HG02852 (cell line): ENCODE data around the gene POLA2.

Source experiments
- ATAC-seq: cut with Tn5 transposase; IDR thresholded peaks from one replicate; pipeline ENCODE4 v1.9.1; 2021; ENCODE audit warnings: mild to moderate bottlenecking, moderate library complexity; ENCODE audit not compliant: unreplicated experiment

Gene POLA2

GRCh38 chr11:65305501-65306268 lies 43.9 kb downstream of the POLA2 start:
- ATAC-seq, result no peak

DNA sequence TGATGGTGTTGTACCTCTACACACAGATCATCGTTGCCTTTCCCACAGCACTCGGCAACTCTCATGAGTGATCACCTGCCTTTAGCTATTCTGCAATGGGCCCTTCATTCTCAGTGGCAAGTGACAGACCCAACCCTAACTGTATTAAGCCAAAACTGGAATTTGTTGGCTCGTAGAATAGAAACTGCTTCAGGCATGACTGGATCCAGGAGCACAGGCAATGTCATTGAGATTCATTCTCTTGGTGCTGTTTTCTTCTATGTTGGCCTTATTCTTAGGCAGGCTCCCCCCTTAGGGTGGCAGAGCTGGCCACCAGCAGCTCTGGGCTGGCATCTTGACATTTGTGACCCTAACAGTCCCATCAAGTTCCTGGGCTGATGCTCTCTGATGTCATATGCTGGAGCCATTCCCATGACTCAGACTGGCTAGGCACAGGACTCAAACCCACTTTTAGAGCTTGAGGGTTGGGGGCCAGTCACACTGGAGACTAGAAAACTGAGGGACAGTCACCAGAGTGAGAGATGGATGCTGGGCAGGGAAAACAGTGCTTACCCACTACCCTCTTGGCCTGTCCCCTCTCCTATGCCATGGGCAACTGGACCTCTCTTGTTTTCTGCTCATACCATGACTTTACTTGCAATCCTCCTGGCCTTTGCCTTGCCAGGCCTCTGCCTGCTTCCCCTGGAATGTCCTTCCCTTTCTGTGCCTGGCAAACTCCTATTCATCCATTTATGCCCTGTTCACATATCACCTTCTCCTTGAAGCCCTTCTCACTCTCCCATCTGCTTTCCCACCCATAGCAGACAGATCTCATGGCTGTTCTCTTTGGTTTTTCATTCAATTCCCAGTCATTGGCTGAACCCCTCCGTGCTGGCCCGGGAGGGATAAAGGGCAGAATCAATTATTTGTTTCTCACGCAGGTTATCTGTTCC lies 45.8 kb downstream of the POLA2 start:
- no peak for ATAC-seq

DNA sequence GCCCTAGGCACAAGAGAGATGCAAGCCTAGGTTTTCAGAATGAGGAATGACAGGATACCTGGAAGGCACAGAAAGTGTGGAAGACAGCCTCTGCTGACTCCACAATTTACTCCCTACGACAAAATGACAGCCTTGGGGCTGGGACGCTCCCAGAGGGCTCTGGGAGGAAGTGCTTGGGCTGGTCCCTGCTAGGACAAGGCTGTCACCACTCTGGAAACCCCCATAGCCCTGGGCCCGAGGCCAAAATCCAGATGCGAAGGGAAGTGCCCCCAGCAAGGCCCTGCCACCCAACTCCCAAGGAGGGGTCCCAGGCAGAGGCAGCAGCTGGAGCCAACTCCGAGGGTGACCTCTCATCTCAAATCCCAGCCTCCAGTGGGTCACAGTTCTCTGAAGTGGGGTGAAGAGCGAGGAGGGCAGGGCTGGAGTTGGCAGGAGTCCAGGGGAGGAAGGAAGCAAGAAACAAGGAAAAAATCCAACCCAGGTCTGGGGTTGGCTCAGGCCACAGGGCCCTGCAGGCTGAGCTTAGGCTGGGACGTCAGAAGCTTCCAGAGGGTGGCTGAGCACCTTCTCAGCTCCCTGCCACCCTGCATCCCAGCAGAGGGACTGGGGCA lies 46.6 kb downstream of the POLA2 start:
- no peak for ATAC-seq

- no peak for ATAC-seq
Observed at GRCh38 chr11:65309006-65309405, 47.2 kb downstream of the POLA2 start.

GRCh38 chr11:65310215-65310614 lies 48.5 kb downstream of the POLA2 start:
- ATAC-seq, result no peak

DNA sequence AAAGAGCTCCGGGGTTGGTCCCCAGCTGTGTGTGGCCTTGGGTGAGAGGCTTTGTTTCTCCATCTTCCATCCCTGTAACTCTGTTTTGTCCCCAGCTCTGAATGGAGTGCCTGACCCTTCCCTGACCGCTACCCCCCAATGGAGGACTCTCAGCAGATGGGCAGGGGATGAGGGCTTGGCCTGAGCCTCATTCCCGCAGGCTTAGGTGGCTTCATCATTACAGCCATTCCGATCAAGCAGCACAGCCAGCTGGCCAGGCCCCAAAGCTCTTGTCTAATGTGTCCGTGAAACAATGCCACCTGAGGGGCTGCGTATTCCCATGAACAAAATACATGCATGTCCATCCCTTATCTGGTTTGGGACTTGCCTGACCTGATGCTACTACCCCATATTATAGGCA lies 49.0 kb downstream of the POLA2 start:
- no peak for ATAC-seq

GRCh38 chr11:65311170-65311678 lies 49.5 kb downstream of the POLA2 start:
- no peak for ATAC-seq

DNA sequence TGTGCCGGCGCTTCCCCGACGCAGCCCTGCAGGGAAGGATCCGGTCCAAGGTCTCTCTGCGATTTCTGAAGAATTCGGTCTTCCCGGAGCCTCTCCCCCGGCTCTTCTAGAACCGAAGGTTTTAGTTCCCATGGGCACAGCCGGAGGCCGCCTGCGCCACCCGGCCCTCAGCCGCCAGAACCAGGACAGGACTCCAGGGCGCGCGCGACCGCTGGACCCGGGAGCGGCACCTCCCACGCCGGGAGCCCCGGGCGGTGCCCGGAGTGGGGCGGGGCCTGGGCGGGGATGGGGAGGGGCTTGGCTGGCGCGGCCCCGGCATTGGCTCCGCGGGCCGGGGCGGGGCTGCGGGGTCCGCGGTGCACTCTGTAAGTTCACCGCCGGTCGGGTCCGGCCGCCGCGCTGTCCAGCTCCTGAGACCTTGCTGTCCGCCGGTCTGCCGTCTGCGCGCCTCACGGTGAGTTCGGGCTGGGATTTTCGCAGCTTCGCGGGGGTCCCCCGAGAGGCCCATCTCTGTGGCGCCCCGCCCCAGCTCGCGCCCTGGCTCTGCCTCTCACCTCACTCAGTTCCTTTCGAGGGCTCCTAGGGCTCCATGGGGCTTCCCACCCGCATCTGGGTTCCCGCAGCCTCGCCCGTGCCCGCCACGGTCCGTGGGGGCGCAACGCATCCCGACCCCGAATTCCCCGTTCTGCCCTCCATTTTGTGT lies 52.9 kb downstream of the POLA2 start, which contains the start of gene CDC42EP2:
CDC42EP2 (plus strand) TSS at position 366 of the 703 bp plus-strand sequence. CDS start 6,033 bp downstream, outside the sequence.
- ATAC-seq, result peak; percentile 80

GRCh38 chr11:65315204-65315865 lies 53.6 kb downstream of the POLA2 start:
- ATAC-seq, result peak; percentile 42

- no peak for ATAC-seq
Observed at GRCh38 chr11:65315866-65316226, 54.1 kb downstream of the POLA2 start.

DNA sequence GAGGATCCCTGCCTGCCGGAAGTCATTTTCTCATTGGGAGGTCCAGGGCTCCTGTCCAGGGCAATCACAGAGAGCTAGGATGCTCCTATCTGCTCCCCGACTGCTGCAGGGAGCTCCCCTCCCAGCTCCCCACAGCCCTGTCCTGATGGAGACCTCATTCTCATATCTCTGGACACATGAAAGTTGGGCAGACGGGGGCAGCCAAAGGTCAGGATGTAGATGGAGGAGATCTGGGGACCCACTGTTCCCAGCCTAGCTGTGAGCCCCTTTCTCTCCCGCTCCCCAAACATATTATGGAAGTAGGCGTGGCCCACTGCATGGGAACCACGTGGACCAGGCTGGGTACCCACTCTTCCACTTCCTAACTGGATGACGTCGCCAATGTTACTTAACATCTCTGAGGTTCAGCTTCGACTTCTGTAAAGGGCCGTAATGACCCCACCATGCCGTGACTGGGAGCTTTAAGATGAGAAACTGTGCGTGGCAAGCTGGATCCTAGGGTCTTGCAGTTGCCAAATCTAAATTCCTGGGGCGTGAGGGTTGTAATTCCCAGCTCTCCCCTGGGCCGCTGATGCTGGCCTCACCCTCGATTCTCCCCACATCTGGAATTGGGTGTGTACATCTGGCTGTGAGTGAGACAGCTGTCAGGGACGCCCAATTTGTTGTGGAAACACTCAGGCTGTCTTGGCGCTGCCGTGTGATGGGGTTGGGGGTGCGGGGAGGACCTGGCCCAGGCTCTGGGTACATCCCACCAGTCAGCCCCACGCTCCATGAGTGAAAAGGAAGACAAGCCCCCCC lies 54.7 kb downstream of the POLA2 start:
- no peak for ATAC-seq

GRCh38 chr11:65317025-65317786 lies 55.4 kb downstream of the POLA2 start:
- no peak for ATAC-seq

DNA sequence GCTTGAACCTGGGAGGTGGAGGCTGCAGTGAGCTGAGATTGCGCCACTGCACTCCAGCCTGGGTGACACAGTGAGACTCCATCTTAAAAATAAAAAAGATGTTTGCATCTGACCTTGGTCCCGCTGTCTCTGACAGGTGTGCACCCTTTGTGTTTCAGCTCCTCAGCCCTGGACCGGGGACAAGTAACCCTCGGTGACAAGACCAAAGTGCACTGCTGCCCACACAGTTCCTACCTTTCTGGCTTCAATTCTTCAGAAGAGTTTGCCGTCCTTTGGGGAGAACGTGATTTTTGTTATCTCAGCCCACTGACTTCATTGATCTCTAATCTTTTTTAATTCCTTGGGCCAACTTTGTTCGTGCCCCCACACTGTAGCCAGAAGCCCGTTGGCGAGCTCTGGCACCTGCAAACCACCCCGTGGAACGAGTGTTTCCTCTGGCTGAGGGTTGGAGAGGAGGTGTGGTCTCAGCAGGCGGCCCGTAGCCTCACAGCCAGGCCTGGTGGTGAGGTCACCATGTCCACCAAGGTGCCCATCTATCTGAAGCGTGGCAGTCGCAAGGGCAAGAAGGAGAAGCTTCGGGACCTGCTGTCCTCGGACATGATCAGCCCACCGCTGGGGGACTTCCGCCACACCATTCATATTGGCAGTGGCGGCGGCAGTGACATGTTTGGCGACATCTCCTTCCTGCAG lies 58.8 kb downstream of the POLA2 start:
- no peak for ATAC-seq

GRCh38 chr11:65321076-65321475 lies 59.3 kb downstream of the POLA2 start:
- ATAC-seq, result no peak

- ATAC-seq, result no peak
Observed at GRCh38 chr11:65321828-65322485, 60.2 kb downstream of the POLA2 start.

DNA sequence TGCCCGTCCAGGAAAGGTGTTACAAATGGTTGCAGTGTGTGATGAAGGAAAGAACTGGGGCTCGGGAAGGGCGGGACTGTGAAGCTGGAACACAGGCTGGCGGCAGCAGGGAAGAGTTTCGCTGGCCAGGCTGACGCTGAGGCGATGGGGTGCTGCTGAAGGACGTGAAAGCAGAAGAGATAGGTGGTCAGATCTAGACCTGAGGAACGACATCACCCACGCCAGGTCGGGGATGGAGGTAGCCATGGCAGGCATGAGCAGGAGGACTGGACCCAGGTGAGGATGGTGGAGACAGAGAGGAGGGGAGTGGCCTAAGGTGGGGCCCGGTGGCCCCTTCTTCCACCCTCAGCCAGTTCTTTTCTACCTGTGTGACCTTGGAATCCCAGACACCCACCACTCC lies 62.1 kb downstream of the POLA2 start:
- no peak for ATAC-seq

DNA sequence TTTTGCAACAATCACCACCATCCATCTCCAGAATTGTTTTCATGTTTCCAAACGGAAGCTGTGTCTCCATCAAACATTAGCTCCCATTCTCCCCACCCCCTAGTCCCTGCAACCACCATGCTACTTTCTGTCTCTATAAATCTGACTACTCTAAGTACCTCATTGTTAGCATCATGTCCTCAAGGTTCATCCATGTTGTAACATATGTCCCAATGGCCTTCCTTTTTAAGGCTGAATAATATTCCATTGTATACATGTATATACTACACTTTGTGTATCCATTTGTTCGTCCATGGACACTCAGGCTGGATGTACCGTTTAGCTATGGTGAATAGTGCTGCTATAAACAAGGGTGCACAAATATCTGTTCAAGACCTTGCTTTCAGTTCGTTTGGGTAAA lies 63.7 kb downstream of the POLA2 start:
- no peak for ATAC-seq
